T-helper 1 cell treated with Interleukin-12 subunit alpha and Interleukin-12 subunit beta and Interleukin-4 antibody, amounts not matched to agents 30 ng/mL and 1 ng/mL, for 36 hours (primary cell): ENCODE measurements around the gene OSBP. TPM values are rescaled to one million over a fixed set of nuclear protein-coding genes. Genes with fewer than 3 reads are reported as not detected.
"Not testable (repeated sequence)": the region's sequence is repeated elsewhere in the genome, so short reads cannot be mapped to it uniquely, and the experiment has no call there.

ENCODE experiments used
- intact Hi-C: fragments of 100-400 bp; cut with micrococcal nuclease; formaldehyde crosslinking; loops from one replicate; pipeline ENCODE4 v1.15.1; 2024
- total RNA-seq: library from RNA; stranded (reverse); gene quantifications from 2 replicates; pipeline ENCODE4 v1.2.3, GENCODE V29; 2022

OSBP gene
- total RNA-seq, 1 donor from 2014 or later: 39.8 TPM

DNA sequence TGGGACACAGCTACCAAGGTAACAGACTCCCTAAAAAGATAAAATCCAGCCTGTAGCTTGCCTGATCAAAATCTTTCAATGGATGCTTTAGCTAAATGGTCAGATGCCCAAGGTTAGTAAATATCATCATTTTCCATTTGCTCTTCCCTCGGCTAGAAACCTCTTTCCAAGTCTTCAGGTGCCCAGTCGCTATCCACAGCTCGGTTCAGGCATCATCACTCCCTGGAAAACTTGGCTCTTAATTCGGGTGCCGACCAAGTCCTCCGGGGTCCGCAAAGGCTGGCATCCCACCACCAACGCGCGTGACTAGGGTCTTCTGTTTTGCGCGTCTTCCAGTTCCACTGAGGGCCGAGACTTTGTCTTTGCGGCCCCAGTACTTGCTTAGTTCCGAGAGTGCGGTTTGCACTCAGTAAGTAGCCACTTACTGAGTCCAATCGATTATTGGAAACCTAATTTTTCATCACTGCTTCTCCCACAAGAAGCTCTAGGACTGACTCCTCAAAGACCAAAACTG lies 59.9 kb downstream of the OSBP start:
- intact Hi-C loops: loop anchor here (5.0 to 10.0 kb wide), 3 partner anchors 451 to 1901 kb away; partner anchors contain the start of genes CCDC86, CLP1 and FAM111B

DNA sequence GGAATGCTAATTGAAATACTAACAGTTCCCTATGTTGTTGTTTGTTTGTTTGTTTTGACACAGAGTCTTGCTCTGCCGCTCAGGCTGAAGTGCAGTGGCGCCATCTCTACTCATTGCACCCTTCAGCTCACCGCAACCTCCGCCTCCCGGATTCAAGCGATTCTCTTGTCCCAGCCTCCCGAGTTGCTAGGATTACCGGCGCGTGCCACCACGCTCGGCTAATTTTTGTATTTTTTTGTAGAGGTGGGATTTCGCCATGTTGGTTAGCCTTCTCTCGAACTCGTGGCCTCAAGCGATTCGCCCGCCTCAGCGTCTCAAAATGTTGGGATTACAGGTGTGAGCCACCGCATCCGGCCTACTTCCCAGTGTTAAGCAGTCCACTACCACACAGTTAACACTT lies 62.3 kb downstream of the OSBP start:
- intact Hi-C loops: loop anchor here (5.0 to 10.0 kb wide), 3 partner anchors 381 to 1899 kb away; partner anchors contain the start of genes CLP1, DTX4 and FAM111B

- intact Hi-C loops: loop anchor here (5.0 to 10.0 kb wide), 3 partner anchors 381 to 1898 kb away; partner anchors contain the start of genes CLP1, DTX4 and FAM111B
Measured at GRCh38 chr11:59552844-59553243, 62.7 kb downstream of the OSBP start.

DNA sequence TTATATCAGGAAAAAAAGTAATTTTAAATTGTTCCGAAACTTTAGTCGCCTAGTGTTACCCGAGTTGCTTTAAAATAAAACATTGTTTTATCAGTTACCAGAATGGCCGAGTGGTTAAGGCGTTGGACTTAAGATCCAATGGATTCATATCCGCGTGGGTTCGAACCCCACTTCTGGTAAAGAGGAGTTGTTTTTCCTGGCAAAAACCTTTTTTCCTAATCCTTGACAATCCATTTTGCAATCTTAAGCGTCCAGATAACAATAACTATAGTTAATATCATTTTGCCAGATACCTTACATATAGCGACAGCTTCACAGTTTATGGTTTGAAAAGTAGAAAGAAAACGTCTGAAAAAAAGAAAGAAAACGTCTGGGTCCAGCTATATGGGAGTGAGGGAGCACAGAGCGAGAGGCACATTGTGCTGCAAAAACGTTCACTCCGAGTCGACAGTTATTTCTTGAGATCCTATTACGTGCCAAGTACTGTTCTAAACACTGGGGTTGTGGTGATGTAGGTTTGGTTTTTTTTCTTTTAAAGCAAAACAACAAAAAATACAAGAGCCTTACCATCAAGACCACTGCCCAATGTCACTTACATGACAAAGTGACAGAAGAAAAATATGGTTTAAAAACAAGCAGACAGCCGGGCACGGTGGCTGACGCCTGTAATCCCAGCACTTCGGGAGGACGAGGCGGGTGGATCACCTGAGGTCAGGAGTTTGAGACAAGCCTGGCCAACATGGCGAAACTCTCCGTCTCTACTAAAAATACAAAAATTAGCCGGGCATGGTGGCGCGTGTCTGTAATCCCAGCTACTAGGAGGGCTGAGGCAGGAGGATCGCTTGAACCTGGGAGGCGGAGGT lies 63.7 kb downstream of the OSBP start:
- intact Hi-C loops: loop anchor here (2.0 to 10.0 kb wide), 5 partner anchors 203 to 1897 kb away; partner anchors contain the start of genes CLP1, DTX4, FAM111B and MRPL16

DNA sequence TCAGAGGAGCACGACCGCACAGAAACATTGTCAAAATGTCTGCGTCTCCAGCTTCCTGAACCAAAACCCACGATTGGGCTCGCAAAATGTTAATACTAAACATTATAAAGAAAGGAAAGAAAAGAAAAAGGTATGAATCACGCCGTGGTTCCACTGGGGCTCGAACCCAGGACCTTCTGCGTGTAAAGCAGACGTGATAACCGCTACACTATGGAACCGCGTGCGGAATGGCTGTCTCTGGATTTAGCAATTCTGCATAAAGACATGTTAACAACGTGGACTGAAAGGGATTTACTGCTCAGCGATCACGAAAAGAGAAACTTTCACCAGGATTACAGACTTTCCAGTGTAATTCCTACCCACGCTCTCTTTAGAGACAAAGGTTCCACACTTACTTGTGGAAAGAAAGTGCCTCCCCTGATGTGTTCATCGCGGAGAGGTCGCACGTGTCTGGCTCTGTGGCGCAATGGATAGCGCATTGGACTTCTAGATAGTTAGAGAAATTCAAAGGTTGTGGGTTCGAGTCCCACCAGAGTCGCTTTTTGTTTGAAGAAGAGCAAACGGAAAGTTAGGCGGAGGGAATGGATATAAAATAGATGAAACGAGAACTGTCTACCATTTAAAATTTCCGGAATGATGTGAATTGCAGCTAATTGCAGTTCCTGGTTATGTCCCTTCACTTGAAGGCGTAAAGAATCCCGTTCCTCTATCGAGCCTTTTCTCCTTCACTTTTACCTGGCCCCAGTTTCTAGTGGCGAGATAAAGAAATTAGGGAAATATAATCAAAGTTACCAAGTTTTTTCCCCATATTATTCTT lies 64.5 kb downstream of the OSBP start:
- intact Hi-C loops: loop anchor here (1.0 to 10.0 kb wide), 11 partner anchors 9 to 1896 kb away; partner anchors contain the start of genes CLP1, DTX4, FAM111A and FAM111B

DNA sequence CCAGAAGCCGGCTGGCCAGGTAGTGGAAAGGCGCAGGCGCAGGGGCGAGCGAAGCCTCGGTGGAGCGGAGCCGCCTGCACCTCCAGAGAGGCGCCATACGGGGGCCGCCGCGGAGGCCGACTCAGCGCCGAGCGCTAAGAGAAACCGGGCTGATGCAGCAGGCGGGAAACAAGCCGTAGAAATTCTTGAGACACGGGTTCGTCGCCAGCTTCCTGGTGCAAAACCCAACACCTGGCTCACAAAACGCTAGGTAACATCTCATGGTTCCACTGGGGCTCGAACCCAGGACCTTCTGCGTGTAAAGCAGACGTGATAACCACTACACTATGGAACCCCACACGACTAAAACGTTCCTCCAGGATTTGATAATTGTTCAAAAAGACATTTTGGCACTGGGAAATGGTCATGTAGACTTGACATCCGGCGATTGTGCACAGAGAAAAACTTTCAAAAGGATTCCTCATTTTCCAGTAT lies 65.2 kb downstream of the OSBP start:
- intact Hi-C loops: loop anchor here (1.0 to 10.0 kb wide), 11 partner anchors 10 to 1896 kb away; partner anchors contain the start of genes CLP1, DTX4, FAM111A and FAM111B

DNA sequence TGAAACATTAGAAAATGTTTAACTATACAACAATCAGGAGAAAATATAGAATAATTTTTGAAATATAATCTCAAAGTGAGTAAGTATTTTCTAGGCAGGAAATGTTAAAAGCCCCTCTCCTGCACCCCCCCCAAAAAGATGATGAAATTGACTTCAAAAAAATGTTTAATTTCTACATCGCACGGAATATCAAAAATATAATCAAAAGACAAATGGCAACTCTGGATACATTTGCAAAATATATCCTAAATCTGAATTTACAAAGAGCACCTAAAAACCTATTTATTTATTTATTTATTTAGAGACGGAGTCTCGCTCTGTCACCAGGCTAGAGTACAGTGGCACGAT lies 67.3 kb downstream of the OSBP start:
- intact Hi-C loops: no loop called here

GRCh38 chr11:59547605-59548308 lies 67.8 kb downstream of the OSBP start:
- intact Hi-C loops: not testable (repeated sequence)

- intact Hi-C loops: no loop called here
Measured at GRCh38 chr11:59545179-59546020, 70.2 kb downstream of the OSBP start.

GRCh38 chr11:59544869-59545178 lies 70.8 kb downstream of the OSBP start:
- intact Hi-C loops: no loop called here

DNA sequence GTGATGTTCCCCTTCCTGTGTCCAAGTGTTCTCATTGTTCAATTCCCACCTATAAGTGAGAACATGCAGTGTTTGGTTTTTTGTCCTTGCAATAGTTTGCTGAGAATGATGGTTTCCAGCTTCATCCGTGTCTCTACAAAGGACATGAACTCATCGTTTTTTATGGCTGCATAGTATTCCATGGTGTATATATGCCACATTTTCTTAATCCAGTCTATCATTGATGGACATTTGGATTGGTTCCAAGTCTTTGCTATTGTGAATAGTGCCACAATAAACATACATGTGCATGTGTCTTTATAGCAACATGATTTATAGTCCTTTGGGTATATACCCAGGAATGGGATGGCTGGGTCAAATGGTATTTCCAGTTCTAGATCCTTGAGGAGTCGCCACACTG lies 71.9 kb downstream of the OSBP start:
- intact Hi-C loops: not testable (repeated sequence)

DNA sequence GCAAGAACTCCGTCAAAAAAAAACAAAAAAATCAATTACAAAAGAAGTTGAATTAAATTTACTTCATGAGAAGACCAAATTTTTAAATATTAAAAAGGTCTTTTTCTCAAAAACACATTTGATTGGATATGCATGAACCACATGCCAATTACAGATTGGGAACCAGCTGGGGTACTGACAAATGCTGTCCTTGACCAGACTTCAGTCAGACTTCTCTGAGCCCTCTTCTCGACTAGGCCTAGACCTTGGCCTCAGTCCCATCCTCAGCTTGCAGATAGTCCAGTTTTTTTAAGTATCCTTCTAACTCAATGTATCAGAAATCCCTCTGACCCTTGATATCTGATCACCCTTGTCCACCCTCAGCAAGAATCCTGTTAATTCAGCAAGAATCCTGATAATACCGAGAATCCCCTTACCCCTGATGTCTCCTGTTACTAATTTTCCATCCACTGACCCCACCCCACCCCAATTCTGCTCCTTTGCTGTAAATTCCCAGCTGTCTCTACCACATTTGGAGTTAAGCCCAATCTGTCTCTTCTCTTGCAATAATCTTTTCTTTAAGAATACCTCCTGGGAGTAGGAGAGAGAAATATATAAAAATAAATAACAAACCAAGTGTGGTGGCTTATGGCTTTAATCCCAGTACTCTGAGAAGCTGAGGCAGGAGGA lies 73.3 kb downstream of the OSBP start:
- intact Hi-C loops: no loop called here

DNA sequence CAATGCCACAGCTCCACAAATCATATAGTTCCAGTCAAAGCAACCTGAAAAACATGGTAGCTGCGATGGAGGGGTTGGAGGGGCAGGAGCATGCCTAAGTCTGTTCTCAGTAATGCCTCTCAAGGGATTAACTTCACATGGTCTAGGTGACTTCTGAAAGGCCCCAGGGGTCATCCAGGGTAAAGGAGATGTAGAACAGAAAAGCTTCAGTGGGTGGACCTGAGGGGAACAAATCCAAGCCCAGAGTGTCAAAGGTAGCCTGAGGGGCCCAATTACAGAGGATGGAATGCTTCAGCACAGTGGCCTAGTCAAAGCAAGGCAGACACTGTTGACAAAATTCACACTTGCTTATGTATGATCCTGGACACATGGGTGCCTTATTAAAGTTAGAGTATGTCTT lies 80.9 kb downstream of the OSBP start:
- intact Hi-C loops: loop anchor here (5.0 kb wide), 1 partner anchor 133 kb away; the partner anchor contains the start of gene PATL1

DNA sequence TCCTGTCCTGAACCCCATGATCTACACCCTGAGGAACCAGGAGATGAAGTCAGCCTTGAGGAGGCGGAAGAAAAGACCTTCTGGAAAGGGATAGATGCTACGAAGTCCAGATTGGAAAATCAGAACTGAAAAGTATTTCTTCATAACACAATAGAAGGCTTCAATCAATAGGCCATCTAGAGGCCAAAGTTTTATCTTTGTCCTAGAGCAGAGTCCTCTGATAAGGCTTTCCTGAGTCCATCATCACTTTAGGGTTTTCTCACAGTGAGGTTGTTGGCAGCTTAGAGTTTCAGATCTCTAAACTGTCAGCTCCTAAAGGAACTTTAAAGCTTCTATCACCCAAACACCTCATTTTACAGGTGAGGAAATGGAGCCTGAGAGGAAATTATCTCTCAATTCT lies 83.0 kb downstream of the OSBP start:
- intact Hi-C loops: no loop called here

DNA sequence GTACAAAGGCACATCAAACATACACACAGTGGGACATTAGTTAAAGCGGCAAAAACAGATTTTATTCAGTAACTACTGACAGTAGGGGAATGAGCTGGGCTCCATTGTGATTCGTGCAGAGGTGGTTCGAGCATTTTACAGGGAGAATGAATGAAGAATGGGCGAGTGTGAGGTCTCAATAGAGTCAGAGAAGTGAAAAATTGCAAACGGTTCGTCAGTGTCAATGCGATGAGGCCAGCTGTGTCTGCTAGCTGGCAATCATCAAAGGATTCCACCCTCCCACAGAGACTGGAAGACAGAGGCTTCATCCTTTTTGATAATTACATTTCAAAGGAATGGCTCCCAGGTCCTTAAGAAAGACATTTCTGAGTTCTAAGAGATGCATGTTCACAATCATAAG lies 86.9 kb downstream of the OSBP start:
- intact Hi-C loops: no loop called here
